ENCODE results near the gene SF3A2. TPM values are rescaled to one million over a fixed set of nuclear protein-coding genes. Genes with fewer than 3 reads are reported as not detected.

The SF3A2 gene
- total RNA-seq, 1 donor = 27.9 TPM

- no peak overlapping the region for H2AFZ ChIP-seq (ENCODE audit: low read length)
- peak; percentile 73 for DNase-seq (ENCODE audit: insufficient read length, low spot score, missing footprints)
- H3K4me2 ChIP-seq (ENCODE audit: insufficient read depth, low read length) = no peak overlapping the region
- peaks cover 75% of the 10 kb centered on the region for H4K20me1 ChIP-seq (ENCODE audit: insufficient read depth, low read length)
- H3K9me3 ChIP-seq (ENCODE audit: low read depth, low read length) = no peaks in the 10 kb centered on the region
- H3K27me3 ChIP-seq (ENCODE audit: insufficient read depth, low read length) = peaks cover 32% of the 10 kb centered on the region
- H3K36me3 ChIP-seq (ENCODE audit: insufficient read depth, low read length) = no peaks in the 10 kb centered on the region
- no peaks in the 10 kb centered on the region for H3K79me2 ChIP-seq (ENCODE audit: insufficient read depth, low read length)
- no peak for TF ChIP-seq CTCF (IDR thresholded peaks at IDR 0.05; ENCODE audit: extremely low read depth, low read depth, low read length)
- H3K27ac ChIP-seq (ENCODE audit: low read depth, low read length) = no peak overlapping the region
- peaks cover 7% of the 10 kb centered on the region for H3K4me1 ChIP-seq (ENCODE audit: insufficient read depth, low read length)
- H3K4me3 ChIP-seq (ENCODE audit: insufficient read depth, low read length) = no peak overlapping the region
Measured at GRCh38 chr19:2286402-2287140, 49.9 kb downstream of the SF3A2 start.

GRCh38 chr19:2287585-2288337 is 51.1 kb downstream of the SF3A2 start:
- Histone ChIP-seq H3K27ac (ENCODE audit: low read depth, low read length) (no peak overlapping the region), H3K9me3 (ENCODE audit: low read depth, low read length) (no peaks in the 10 kb centered on the region), H3K79me2 (ENCODE audit: insufficient read depth, low read length) (no peaks in the 10 kb centered on the region), H3K4me2 (ENCODE audit: insufficient read depth, low read length) (no peak overlapping the region), H2AFZ (ENCODE audit: low read length) (no peak overlapping the region), H3K27me3 (ENCODE audit: insufficient read depth, low read length) (peaks cover 36% of the 10 kb centered on the region), H3K4me3 (ENCODE audit: insufficient read depth, low read length) (no peak overlapping the region), H3K36me3 (ENCODE audit: insufficient read depth, low read length) (no peaks in the 10 kb centered on the region), H3K4me1 (ENCODE audit: insufficient read depth, low read length) (no peaks in the 10 kb centered on the region), H4K20me1 (ENCODE audit: insufficient read depth, low read length) (peaks cover 71% of the 10 kb centered on the region)
- no peak for TF ChIP-seq CTCF (IDR thresholded peaks at IDR 0.05; ENCODE audit: extremely low read depth, low read depth, low read length)
- DNase-seq (ENCODE audit: insufficient read length, low spot score, missing footprints) = peak; percentile 83

- Histone ChIP-seq H3K9me3 (ENCODE audit: low read depth, low read length) (no peaks in the 10 kb centered on the region), H4K20me1 (ENCODE audit: insufficient read depth, low read length) (peaks cover 69% of the 10 kb centered on the region), H3K36me3 (ENCODE audit: insufficient read depth, low read length) (no peaks in the 10 kb centered on the region), H3K4me2 (ENCODE audit: insufficient read depth, low read length) (no peak overlapping the region), H2AFZ (ENCODE audit: low read length) (no peak overlapping the region), H3K4me3 (ENCODE audit: insufficient read depth, low read length) (no peak overlapping the region), H3K79me2 (ENCODE audit: insufficient read depth, low read length) (no peaks in the 10 kb centered on the region), H3K27me3 (ENCODE audit: insufficient read depth, low read length) (peaks cover 36% of the 10 kb centered on the region), H3K4me1 (ENCODE audit: insufficient read depth, low read length) (no peaks in the 10 kb centered on the region), H3K27ac (ENCODE audit: low read depth, low read length) (no peak overlapping the region)
- no peak for TF ChIP-seq CTCF (IDR thresholded peaks at IDR 0.05; ENCODE audit: extremely low read depth, low read depth, low read length)
- peak; percentile 88 for DNase-seq (ENCODE audit: insufficient read length, low spot score, missing footprints)
Measured at GRCh38 chr19:2288338-2288817, 51.8 kb downstream of the SF3A2 start.

Data from osteoblast (primary cell).